ENCODE measurements around the gene FER.

Gene FER

GRCh38 chr5:109196087-109196822, 448.6 kb downstream of the FER start:
- no peak for TF ChIP-seq ZNF16 (tag by site-specific recombination; IDR thresholded peaks at IDR 0.05; ENCODE audit: low read depth)
- peak; percentile 32; the same call in 1 of the 2 replicates for TF ChIP-seq TCF7L2 (IDR thresholded peaks at IDR 0.05; ENCODE audit: borderline replicate concordance, low read depth, low read length)
- Histone ChIP-seq H3K27ac (ENCODE audit: extremely low read depth, low read depth, low read length) (no peak overlapping the region), H3K9me3 (ENCODE audit: control insufficient read depth, insufficient read depth, low read depth, low read length) (no peaks in the 10 kb centered on the region), H3K36me3 (ENCODE audit: control insufficient read depth in 2 of 2, insufficient read depth in 1 of 2, low read length in 2 of 2) (no peaks in the 10 kb centered on the region), H3K4me3 (ENCODE audit: low read depth, low read length) (no peak overlapping the region), H3K4me1 (ENCODE audit: control insufficient read depth, insufficient read depth, low read length) (peaks cover 5% of the 10 kb centered on the region)
- ChIA-PET POLR2A (interaction anchor here (0.7 kb wide), 1 partner anchor 409 kb away, joined by 5 read pairs; no protein-coding TSS in a partner anchor), CTCF (interaction anchor here (0.7 kb wide), 1 partner anchor 498 kb away, joined by 4 read pairs; no protein-coding TSS in a partner anchor)

- no peaks in the 10 kb centered on the region for H3K36me3 ChIP-seq (ENCODE audit: control insufficient read depth in 2 of 2, insufficient read depth in 1 of 2, low read length in 2 of 2)
- CTCF ChIA-PET = interaction anchor here (0.7 kb wide), 1 partner anchor 498 kb away, joined by 4 read pairs; no protein-coding TSS in a partner anchor
- no peaks in the 10 kb centered on the region for H3K9me3 ChIP-seq (ENCODE audit: control insufficient read depth, insufficient read depth, low read depth, low read length)
- no peak overlapping the region for H3K4me3 ChIP-seq (ENCODE audit: low read depth, low read length)
- no peak for TF ChIP-seq SP3 (tag by site-specific recombination; IDR thresholded peaks at IDR 0.05)
- TF ChIP-seq, protein P1, sequence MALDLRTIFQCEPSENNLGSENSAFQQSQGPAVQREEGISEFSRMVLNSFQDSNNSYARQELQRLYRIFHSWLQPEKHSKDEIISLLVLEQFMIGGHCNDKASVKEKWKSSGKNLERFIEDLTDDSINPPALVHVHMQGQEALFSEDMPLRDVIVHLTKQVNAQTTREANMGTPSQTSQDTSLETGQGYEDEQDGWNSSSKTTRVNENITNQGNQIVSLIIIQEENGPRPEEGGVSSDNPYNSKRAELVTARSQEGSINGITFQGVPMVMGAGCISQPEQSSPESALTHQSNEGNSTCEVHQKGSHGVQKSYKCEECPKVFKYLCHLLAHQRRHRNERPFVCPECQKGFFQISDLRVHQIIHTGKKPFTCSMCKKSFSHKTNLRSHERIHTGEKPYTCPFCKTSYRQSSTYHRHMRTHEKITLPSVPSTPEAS (tag by site-specific recombination; IDR thresholded peaks at IDR 0.05) = no peak
- TF ChIP-seq ZNF521 (tag by site-specific recombination; IDR thresholded peaks at IDR 0.05) = no peak
- TF ChIP-seq ZNF701 (tag by site-specific recombination; IDR thresholded peaks at IDR 0.05) = no peak
- no peak for TF ChIP-seq ZNF555 (tag by site-specific recombination; conservative IDR thresholded peaks at IDR 0.05)
- no peak for TF ChIP-seq ZNF544 (tag by site-specific recombination; IDR thresholded peaks at IDR 0.05)
- TF ChIP-seq ZNF341 (tag by site-specific recombination; IDR thresholded peaks at IDR 0.05; ENCODE audit: low read depth) = no peak
- TF ChIP-seq, protein P2, sequence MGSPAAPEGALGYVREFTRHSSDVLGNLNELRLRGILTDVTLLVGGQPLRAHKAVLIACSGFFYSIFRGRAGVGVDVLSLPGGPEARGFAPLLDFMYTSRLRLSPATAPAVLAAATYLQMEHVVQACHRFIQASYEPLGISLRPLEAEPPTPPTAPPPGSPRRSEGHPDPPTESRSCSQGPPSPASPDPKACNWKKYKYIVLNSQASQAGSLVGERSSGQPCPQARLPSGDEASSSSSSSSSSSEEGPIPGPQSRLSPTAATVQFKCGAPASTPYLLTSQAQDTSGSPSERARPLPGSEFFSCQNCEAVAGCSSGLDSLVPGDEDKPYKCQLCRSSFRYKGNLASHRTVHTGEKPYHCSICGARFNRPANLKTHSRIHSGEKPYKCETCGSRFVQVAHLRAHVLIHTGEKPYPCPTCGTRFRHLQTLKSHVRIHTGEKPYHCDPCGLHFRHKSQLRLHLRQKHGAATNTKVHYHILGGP (tag by site-specific recombination; IDR thresholded peaks at IDR 0.05) = no peak
- H3K27ac ChIP-seq (ENCODE audit: extremely low read depth, low read depth, low read length) = no peak overlapping the region
- POLR2A ChIA-PET = interaction anchor here (0.7 kb wide), 1 partner anchor 408 kb away, joined by 5 read pairs; no protein-coding TSS in a partner anchor
- 0 out of 2 replicates have a peak, but pooled peaks cover 3% of the 10 kb centered on the region for H3K4me1 ChIP-seq (ENCODE audit: control insufficient read depth, insufficient read depth, low read length)
Observed at GRCh38 chr5:109196823-109197160, 449.1 kb downstream of the FER start.

DNA sequence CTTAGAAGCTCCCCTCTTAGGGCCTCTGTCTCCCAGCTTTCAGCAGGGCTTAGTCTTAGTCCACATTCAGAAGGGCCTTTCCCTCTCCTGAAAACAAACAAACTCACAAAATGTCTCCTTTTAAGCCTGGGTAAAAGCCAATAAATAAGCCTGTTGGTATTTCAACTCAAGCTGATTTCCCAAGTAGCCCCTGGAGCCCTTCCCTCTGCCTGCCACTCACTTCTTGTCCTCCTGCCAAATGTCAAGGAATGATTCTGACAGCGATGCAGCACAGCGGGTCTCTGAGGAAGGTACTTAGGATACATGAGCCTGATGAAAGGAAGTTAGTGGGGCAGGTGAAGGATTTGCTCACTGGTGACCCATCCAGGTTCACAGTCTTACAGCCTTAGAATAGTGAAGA, 451.6 kb downstream of the FER start:
- 0 out of 2 replicates have a peak, but pooled peaks cover 3% of the 10 kb centered on the region for H3K4me1 ChIP-seq (ENCODE audit: control insufficient read depth, insufficient read depth, low read length)
- ChIA-PET CTCF (no interaction called here), POLR2A (no interaction called here)
- TF ChIP-seq ZNF558 (tag by site-specific recombination; IDR thresholded peaks at IDR 0.05) (no peak), ZNF521 (tag by site-specific recombination; IDR thresholded peaks at IDR 0.05) (no peak)
- no peak overlapping the region for H3K27ac ChIP-seq (ENCODE audit: extremely low read depth, low read depth, low read length)
- H3K4me3 ChIP-seq (ENCODE audit: low read depth, low read length) = no peak overlapping the region
- no peaks in the 10 kb centered on the region for H3K36me3 ChIP-seq (ENCODE audit: control insufficient read depth in 2 of 2, insufficient read depth in 1 of 2, low read length in 2 of 2)
- no peaks in the 10 kb centered on the region for H3K9me3 ChIP-seq (ENCODE audit: control insufficient read depth, insufficient read depth, low read depth, low read length)

- Histone ChIP-seq H3K4me3 (ENCODE audit: low read depth, low read length) (no peak overlapping the region), H3K36me3 (ENCODE audit: control insufficient read depth in 2 of 2, insufficient read depth in 1 of 2, low read length in 2 of 2) (no peaks in the 10 kb centered on the region), H3K9me3 (ENCODE audit: control insufficient read depth, insufficient read depth, low read depth, low read length) (no peaks in the 10 kb centered on the region), H3K27ac (ENCODE audit: extremely low read depth, low read depth, low read length) (no peak overlapping the region), H3K4me1 (ENCODE audit: control insufficient read depth, insufficient read depth, low read length) (0 out of 2 replicates have a peak, but pooled peaks cover 3% of the 10 kb centered on the region)
- ChIA-PET POLR2A (no interaction called here), CTCF (no interaction called here)
- TF ChIP-seq HOXD13 (CRISPR knock-in tag; IDR thresholded peaks at IDR 0.05; ENCODE audit: borderline replicate concordance) (no peak), ZNF394 (tag by site-specific recombination; IDR thresholded peaks at IDR 0.05; ENCODE audit: borderline replicate concordance) (no peak), ZNF398 (tag by site-specific recombination; IDR thresholded peaks at IDR 0.05) (no peak), ZSCAN18 (tag by site-specific recombination; IDR thresholded peaks at IDR 0.05) (no peak), ZNF549 (tag by site-specific recombination; IDR thresholded peaks at IDR 0.05) (no peak), ZEB2 (tag by site-specific recombination; IDR thresholded peaks at IDR 0.05) (no peak)
- TF ChIP-seq, protein P3, sequence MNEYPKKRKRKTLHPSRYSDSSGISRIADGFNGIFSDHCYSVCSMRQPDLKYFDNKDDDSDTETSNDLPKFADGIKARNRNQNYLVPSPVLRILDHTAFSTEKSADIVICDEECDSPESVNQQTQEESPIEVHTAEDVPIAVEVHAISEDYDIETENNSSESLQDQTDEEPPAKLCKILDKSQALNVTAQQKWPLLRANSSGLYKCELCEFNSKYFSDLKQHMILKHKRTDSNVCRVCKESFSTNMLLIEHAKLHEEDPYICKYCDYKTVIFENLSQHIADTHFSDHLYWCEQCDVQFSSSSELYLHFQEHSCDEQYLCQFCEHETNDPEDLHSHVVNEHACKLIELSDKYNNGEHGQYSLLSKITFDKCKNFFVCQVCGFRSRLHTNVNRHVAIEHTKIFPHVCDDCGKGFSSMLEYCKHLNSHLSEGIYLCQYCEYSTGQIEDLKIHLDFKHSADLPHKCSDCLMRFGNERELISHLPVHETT (tag by site-specific recombination; IDR thresholded peaks at IDR 0.05) = no peak
Observed at GRCh38 chr5:109199799-109200620, 452.3 kb downstream of the FER start.
